ENCODE data around the gene COL4A6.

DNA sequence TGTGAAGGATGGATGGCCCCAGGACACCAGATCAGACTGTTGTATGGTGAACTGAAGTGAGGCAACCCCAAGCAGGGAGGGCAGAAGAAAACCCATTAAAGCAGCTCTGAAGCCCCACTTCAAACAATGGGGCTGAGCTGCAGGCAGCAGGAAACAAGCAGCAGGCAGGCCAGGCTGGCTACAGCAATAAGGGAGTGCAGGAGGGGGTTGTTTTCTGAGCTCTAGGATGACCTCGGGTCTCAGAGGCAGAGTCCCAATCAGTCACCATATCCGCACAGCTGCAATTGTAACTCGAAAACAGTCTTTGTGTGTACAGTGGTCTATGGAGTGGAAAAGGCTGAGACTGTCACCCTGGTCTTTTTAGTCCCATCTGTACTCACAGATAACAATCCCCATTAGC, 90.4 kb downstream of the COL4A6 start:
- TF ChIP-seq, protein P1, sequence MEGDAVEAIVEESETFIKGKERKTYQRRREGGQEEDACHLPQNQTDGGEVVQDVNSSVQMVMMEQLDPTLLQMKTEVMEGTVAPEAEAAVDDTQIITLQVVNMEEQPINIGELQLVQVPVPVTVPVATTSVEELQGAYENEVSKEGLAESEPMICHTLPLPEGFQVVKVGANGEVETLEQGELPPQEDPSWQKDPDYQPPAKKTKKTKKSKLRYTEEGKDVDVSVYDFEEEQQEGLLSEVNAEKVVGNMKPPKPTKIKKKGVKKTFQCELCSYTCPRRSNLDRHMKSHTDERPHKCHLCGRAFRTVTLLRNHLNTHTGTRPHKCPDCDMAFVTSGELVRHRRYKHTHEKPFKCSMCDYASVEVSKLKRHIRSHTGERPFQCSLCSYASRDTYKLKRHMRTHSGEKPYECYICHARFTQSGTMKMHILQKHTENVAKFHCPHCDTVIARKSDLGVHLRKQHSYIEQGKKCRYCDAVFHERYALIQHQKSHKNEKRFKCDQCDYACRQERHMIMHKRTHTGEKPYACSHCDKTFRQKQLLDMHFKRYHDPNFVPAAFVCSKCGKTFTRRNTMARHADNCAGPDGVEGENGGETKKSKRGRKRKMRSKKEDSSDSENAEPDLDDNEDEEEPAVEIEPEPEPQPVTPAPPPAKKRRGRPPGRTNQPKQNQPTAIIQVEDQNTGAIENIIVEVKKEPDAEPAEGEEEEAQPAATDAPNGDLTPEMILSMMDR (IDR thresholded peaks at IDR 0.05) = no peak
- TF ChIP-seq POLR2AphosphoS5 (IDR thresholded peaks at IDR 0.05; ENCODE audit: insufficient read depth in 1 of 2, low read depth in 1 of 2) (no peak), POLR2A (IDR thresholded peaks at IDR 0.05) (no peak)

All from vagina (tissue), 2 donors.